Measurements from ENCODE around the gene STRBP.

STRBP gene

DNA sequence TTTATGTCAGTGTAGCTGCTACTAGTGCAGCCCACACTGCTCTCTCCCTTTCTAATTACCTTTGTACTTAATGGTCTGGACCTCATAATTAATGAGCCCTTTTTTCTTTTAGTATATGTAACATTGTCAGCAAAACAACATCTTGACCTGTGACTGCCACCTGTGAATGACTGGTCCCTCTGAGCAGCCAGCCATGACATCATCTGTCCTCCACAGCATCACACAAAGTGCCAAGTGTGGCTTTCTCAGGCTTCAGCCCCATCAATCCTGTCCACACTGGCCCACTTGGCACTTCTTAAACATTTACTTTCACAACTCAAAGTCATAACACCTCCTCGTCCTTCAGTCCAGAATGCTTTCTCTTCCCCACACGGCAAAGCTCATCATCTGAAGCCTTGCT is 130.2 kb downstream of the STRBP start:
- Mint-ChIP-seq H3K27ac (no peak overlapping the region), H3K4me3 (no peak overlapping the region), H3K4me1 (ENCODE audit: low read depth) (peaks cover 5% of the 10 kb centered on the region), H3K36me3 (ENCODE audit: low read depth) (no peaks in the 10 kb centered on the region), H3K27me3 (ENCODE audit: low read depth) (no peaks in the 10 kb centered on the region), H3K9me3 (no peaks in the 10 kb centered on the region)
- DNase-seq (ENCODE audit: low spot score): no peak

- Mint-ChIP-seq H3K27me3 (ENCODE audit: low read depth) (no peaks in the 10 kb centered on the region), H3K9me3 (no peaks in the 10 kb centered on the region), H3K27ac (no peak overlapping the region), H3K4me1 (ENCODE audit: low read depth) (peaks cover 5% of the 10 kb centered on the region), H3K4me3 (no peak overlapping the region), H3K36me3 (ENCODE audit: low read depth) (no peaks in the 10 kb centered on the region)
- no peak for DNase-seq (ENCODE audit: low spot score)
Observed at GRCh38 chr9:123135430-123135829, 133.0 kb downstream of the STRBP start.

DNA sequence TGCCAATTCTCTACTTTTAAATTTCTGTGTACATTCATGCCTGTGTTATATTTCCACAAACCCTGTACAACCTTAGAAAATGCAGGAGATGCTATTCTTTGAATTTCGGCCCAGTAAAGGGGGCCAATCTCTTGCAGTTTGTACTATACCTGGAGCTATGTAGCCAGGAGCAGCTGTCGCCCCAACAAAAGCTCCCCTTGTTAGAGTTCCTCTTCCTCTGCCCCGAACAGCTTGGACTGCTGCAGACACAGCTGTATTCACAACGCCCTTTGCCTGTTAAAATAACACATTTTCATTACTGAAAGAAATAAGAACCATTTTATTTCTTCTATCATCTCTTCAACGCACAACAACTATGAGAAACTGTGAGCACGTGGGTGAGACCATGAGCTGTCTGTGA is 135.7 kb downstream of the STRBP start:
- H3K4me1 Mint-ChIP-seq (ENCODE audit: low read depth): no peaks in the 10 kb centered on the region
- H3K4me3 Mint-ChIP-seq: no peak overlapping the region
- no peak for DNase-seq (ENCODE audit: low spot score)
- H3K9me3 Mint-ChIP-seq: no peaks in the 10 kb centered on the region
- H3K27ac Mint-ChIP-seq: no peak overlapping the region
- peaks cover 6% of the 10 kb centered on the region for H3K36me3 Mint-ChIP-seq (ENCODE audit: low read depth)
- H3K27me3 Mint-ChIP-seq (ENCODE audit: low read depth): no peaks in the 10 kb centered on the region

DNA sequence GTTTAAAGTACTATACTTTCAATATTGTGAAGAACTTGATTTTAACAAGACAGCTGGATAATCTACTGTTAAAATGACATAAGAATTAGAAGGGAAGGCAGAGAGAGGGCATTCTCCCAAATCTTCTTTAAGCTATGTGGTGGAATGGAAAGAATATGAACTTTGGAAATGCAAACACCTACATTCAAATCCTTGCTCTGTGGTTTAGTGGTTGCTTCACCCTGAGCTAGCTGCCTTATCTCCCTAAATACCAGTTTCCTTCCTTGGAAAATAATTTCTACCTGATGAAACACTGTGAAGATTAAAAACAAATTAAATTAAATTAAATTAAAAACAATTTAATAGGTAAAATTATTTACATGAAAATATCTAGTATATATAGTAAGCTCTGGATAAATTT is 136.4 kb downstream of the STRBP start:
- Mint-ChIP-seq H3K27me3 (ENCODE audit: low read depth) (no peaks in the 10 kb centered on the region), H3K4me1 (ENCODE audit: low read depth) (no peaks in the 10 kb centered on the region), H3K4me3 (no peak overlapping the region), H3K36me3 (ENCODE audit: low read depth) (peaks cover 6% of the 10 kb centered on the region), H3K9me3 (no peaks in the 10 kb centered on the region), H3K27ac (no peak overlapping the region)
- DNase-seq (ENCODE audit: low spot score): no peak

DNA sequence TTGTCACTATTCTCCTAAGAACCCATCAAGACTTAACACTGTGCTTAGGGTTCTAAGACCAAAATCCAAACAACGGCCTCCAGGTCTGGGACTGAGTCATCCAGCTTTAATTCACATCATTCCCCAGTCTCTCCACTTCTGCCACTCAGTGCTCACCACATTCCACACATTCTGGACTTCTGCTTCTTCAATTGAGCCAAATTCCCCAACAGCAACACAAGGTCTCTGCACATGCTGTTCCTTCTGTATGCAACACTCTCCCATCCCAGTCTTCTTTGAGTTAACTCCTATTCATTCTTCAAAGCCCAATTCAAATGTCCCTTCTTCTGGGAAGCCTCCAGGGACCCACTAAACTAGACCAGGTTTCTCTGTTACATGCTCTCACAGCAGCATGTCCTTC is 137.1 kb downstream of the STRBP start:
- DNase-seq (ENCODE audit: low spot score): no peak
- Mint-ChIP-seq H3K27ac (no peak overlapping the region), H3K36me3 (ENCODE audit: low read depth) (peaks cover 6% of the 10 kb centered on the region), H3K4me1 (ENCODE audit: low read depth) (no peaks in the 10 kb centered on the region), H3K27me3 (ENCODE audit: low read depth) (no peaks in the 10 kb centered on the region), H3K9me3 (no peaks in the 10 kb centered on the region), H3K4me3 (no peak overlapping the region)

GRCh38 chr9:123129423-123129822 is 139.0 kb downstream of the STRBP start:
- no peak for DNase-seq (ENCODE audit: low spot score)
- Mint-ChIP-seq H3K4me3 (no peak overlapping the region), H3K36me3 (ENCODE audit: low read depth) (peaks cover 6% of the 10 kb centered on the region), H3K4me1 (ENCODE audit: low read depth) (no peaks in the 10 kb centered on the region), H3K27me3 (ENCODE audit: low read depth) (no peaks in the 10 kb centered on the region), H3K27ac (no peak overlapping the region), H3K9me3 (no peaks in the 10 kb centered on the region)

GRCh38 chr9:123128591-123128990 is 139.8 kb downstream of the STRBP start:
- no peak overlapping the region for H3K27ac Mint-ChIP-seq
- H3K9me3 Mint-ChIP-seq: no peaks in the 10 kb centered on the region
- no peaks in the 10 kb centered on the region for H3K27me3 Mint-ChIP-seq (ENCODE audit: low read depth)
- no peak overlapping the region for H3K4me3 Mint-ChIP-seq
- DNase-seq (ENCODE audit: low spot score): no peak
- H3K36me3 Mint-ChIP-seq (ENCODE audit: low read depth): peaks cover 6% of the 10 kb centered on the region
- H3K4me1 Mint-ChIP-seq (ENCODE audit: low read depth): no peaks in the 10 kb centered on the region

DNA sequence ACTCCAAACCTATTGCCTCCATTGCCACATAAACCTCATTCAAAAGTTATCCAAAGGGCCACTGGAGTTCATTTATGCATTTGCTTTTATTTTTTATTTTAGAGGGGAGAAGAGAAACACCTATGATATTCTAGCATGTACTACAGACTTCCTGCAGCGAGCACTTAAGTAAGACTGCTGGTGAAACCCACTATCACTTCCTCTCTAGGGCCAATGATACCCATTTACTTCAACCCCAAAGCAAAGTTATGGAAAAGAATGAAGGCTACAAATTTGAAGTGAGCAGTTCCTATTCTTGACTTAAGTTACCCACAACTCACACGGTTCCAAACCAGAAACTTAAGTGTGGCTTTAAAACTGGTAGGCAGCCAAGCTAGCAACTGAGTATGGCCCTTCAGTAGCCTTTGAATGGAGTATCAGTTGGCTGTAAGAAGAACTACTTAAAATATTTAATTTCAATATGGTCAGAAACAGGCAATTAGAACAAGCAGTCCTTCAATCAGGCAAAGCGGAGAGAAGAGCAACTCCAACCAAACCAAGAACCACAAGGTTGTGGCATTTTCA is 140.8 kb downstream of the STRBP start:
- DNase-seq (ENCODE audit: low spot score): no peak
- H3K27me3 Mint-ChIP-seq (ENCODE audit: low read depth): no peaks in the 10 kb centered on the region
- H3K27ac Mint-ChIP-seq: no peak overlapping the region
- H3K36me3 Mint-ChIP-seq (ENCODE audit: low read depth): peaks cover 6% of the 10 kb centered on the region
- H3K4me3 Mint-ChIP-seq: no peak overlapping the region
- H3K9me3 Mint-ChIP-seq: no peaks in the 10 kb centered on the region
- H3K4me1 Mint-ChIP-seq (ENCODE audit: low read depth): no peaks in the 10 kb centered on the region

- Mint-ChIP-seq H3K27ac (no peak overlapping the region), H3K4me1 (ENCODE audit: low read depth) (no peaks in the 10 kb centered on the region), H3K27me3 (ENCODE audit: low read depth) (no peaks in the 10 kb centered on the region), H3K36me3 (ENCODE audit: low read depth) (no peaks in the 10 kb centered on the region), H3K9me3 (no peaks in the 10 kb centered on the region), H3K4me3 (no peak overlapping the region)
- DNase-seq (ENCODE audit: low spot score): no peak
Observed at GRCh38 chr9:123121457-123121856, 146.9 kb downstream of the STRBP start.

- Mint-ChIP-seq H3K36me3 (ENCODE audit: low read depth) (no peaks in the 10 kb centered on the region), H3K4me1 (ENCODE audit: low read depth) (no peaks in the 10 kb centered on the region), H3K9me3 (no peaks in the 10 kb centered on the region), H3K27me3 (ENCODE audit: low read depth) (no peaks in the 10 kb centered on the region), H3K4me3 (no peak overlapping the region), H3K27ac (no peak overlapping the region)
- no peak for DNase-seq (ENCODE audit: low spot score)
Observed at GRCh38 chr9:123120953-123121352, 147.4 kb downstream of the STRBP start.

- no peaks in the 10 kb centered on the region for H3K27me3 Mint-ChIP-seq (ENCODE audit: low read depth)
- H3K9me3 Mint-ChIP-seq: no peaks in the 10 kb centered on the region
- H3K27ac Mint-ChIP-seq: no peak overlapping the region
- no peak overlapping the region for H3K4me3 Mint-ChIP-seq
- DNase-seq (ENCODE audit: low spot score): no peak
- H3K36me3 Mint-ChIP-seq (ENCODE audit: low read depth): peaks cover 3% of the 10 kb centered on the region
- no peaks in the 10 kb centered on the region for H3K4me1 Mint-ChIP-seq (ENCODE audit: low read depth)
Observed at GRCh38 chr9:123120131-123120530, 148.3 kb downstream of the STRBP start.

DNA sequence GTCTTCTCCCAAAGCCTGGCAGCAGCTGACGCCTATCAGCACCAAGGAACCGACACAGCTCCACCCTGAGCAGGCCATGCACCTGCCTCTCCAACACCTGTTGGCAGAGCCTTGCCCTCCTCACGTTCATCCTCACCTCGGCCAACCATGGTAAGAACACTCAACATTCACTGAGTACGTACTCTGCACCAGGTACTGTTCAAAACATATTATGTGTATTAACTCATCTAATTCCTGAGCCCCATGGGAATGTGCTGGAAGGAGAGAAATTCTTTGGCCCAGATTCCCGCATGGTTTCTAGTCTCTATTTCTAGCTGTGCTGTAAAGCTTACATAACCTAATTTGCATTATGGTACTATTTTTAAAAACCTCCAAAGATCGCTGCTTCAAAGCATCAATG is 148.8 kb downstream of the STRBP start:
- H3K36me3 Mint-ChIP-seq (ENCODE audit: low read depth): peaks cover 3% of the 10 kb centered on the region

DNA sequence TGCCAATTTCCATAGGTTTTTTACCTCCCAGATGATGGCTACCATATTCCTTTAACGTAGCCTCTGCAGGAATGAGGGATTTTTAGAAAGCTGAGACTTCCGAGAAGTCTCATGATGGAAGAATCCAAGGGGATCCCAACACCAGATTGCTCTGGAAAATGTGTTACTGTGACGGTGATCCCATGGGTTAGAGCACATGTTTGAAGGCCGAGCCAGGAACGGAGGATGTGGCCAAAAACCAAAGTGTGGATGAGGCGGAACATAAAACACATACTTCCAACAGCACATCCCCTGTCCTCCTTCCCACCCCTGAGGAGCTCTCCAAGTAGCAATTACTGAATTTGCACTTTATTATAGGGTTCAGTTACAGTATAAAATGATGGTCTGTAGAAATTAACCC is 152.3 kb downstream of the STRBP start:
- no peak for DNase-seq (ENCODE audit: low spot score)
- Mint-ChIP-seq H3K4me3 (no peak overlapping the region), H3K9me3 (no peaks in the 10 kb centered on the region), H3K27ac (no peak overlapping the region), H3K27me3 (ENCODE audit: low read depth) (no peaks in the 10 kb centered on the region), H3K36me3 (ENCODE audit: low read depth) (peaks cover 3% of the 10 kb centered on the region), H3K4me1 (ENCODE audit: low read depth) (peaks cover 6% of the 10 kb centered on the region)

More for the DNA sequence above, 148.8 kb downstream of the STRBP start:
- Mint-ChIP-seq H3K9me3 (no peaks in the 10 kb centered on the region), H3K27ac (no peak overlapping the region), H3K27me3 (ENCODE audit: low read depth) (no peaks in the 10 kb centered on the region), H3K4me1 (ENCODE audit: low read depth) (no peaks in the 10 kb centered on the region), H3K4me3 (no peak overlapping the region)
- DNase-seq (ENCODE audit: low spot score): no peak

- Mint-ChIP-seq H3K4me1 (ENCODE audit: low read depth) (peaks cover 6% of the 10 kb centered on the region), H3K4me3 (no peak overlapping the region), H3K9me3 (no peaks in the 10 kb centered on the region), H3K36me3 (ENCODE audit: low read depth) (peaks cover 3% of the 10 kb centered on the region), H3K27ac (no peak overlapping the region), H3K27me3 (ENCODE audit: low read depth) (no peaks in the 10 kb centered on the region)
- no peak for DNase-seq (ENCODE audit: low spot score)
Observed at GRCh38 chr9:123115146-123115913, 153.1 kb downstream of the STRBP start.

DNA sequence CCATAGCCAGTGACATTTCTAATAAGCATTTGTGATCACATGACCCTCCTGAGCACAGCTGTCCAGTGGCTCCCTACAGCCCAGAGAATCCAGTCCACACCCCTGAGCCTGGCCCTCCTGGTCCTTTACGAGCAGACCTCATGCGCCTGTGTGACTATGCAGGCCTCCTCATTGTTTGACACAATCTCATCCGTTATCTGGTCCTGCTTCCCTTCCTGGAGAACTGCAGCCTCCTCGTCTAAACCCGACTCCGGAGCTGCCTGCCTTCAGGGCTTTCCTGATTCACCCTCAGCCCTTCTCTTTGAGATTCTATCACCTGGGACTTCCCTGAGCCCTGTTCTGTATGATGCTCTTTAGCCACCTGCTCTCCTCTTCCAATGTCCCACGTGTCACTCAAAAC is 155.2 kb downstream of the STRBP start:
- no peak for DNase-seq (ENCODE audit: low spot score)
- H3K4me1 Mint-ChIP-seq (ENCODE audit: low read depth): peaks cover 6% of the 10 kb centered on the region
- H3K27ac Mint-ChIP-seq: no peak overlapping the region
- H3K4me3 Mint-ChIP-seq: no peak overlapping the region
- no peaks in the 10 kb centered on the region for H3K9me3 Mint-ChIP-seq
- peaks cover 6% of the 10 kb centered on the region for H3K36me3 Mint-ChIP-seq (ENCODE audit: low read depth)
- no peaks in the 10 kb centered on the region for H3K27me3 Mint-ChIP-seq (ENCODE audit: low read depth)
